Type B pancreatic cell (in vitro differentiated cells): ENCODE results near the gene MASP1. TPM values are rescaled to one million over a fixed set of nuclear protein-coding genes. Genes with fewer than 3 reads are reported as not detected.

Experiments
- DNase-seq: peaks from one replicate; pipeline ENCODE4 v3.0.0; 2021; ENCODE audit warnings: mixed read lengths; ENCODE audit not compliant: unreplicated experiment; ENCODE audit errors: extremely low spot score
- H3K27ac Mint-ChIP-seq: 2 replicates; pipeline ENCODE4 v1.8.0; 2021; ENCODE audit warnings: mild to moderate bottlenecking, mixed read lengths
- H3K27me3 Mint-ChIP-seq: 2 replicates; pipeline ENCODE4 v1.8.0; 2021; ENCODE audit warnings: mixed read lengths
- H3K36me3 Mint-ChIP-seq: 2 replicates; pipeline ENCODE4 v1.8.0; 2021; ENCODE audit warnings: mixed read lengths
- H3K4me1 Mint-ChIP-seq: one replicate; pipeline ENCODE4 v1.8.0; 2021; ENCODE audit warnings: mixed read lengths; ENCODE audit not compliant: unreplicated experiment
- H3K4me3 Mint-ChIP-seq: 2 replicates; pipeline ENCODE4 v1.8.0; 2021; ENCODE audit warnings: mild to moderate bottlenecking, mixed read lengths
- H3K9me3 Mint-ChIP-seq: 2 replicates; pipeline ENCODE4 v1.8.0; 2021; ENCODE audit warnings: mixed read lengths
- CTCF ChIP-seq: fragments of 200-600 bp; sonication (generic); conservative IDR thresholded peaks from 2 replicates; pipeline ENCODE4 v1.5.0; 2021; ENCODE audit warnings: antibody characterized with exemption, mild to moderate bottlenecking
- total RNA-seq: library from RNA; stranded (reverse); gene quantifications from 2 replicates; pipeline ENCODE4 v1.2.1, GENCODE V29; 2021; ENCODE audit warnings: low replicate concordance

MASP1 gene
- total RNA-seq, 1 donor from 2014 or later = 1.6 TPM

- Mint-ChIP-seq H3K4me3 (no peak overlapping the region), H3K4me1 (no peaks in the 10 kb centered on the region), H3K27ac (no peak overlapping the region)
Observed at GRCh38 chr3:187186375-187186774, 105.2 kb downstream of the MASP1 start.

GRCh38 chr3:187185759-187186158, 105.8 kb downstream of the MASP1 start:
- Mint-ChIP-seq H3K4me1 (no peaks in the 10 kb centered on the region), H3K27ac (no peak overlapping the region), H3K36me3 (no peaks in the 10 kb centered on the region), H3K4me3 (no peak overlapping the region), H3K27me3 (peaks cover 18% of the 10 kb centered on the region), H3K9me3 (no peaks in the 10 kb centered on the region)
- no peak for TF ChIP-seq CTCF
- DNase-seq = no peak

More at GRCh38 chr3:187186375-187186774, 105.2 kb downstream of the MASP1 start:
- no peak for TF ChIP-seq CTCF
- no peaks in the 10 kb centered on the region for H3K36me3 Mint-ChIP-seq
- no peaks in the 10 kb centered on the region for H3K9me3 Mint-ChIP-seq
- no peak for DNase-seq
- peaks cover 17% of the 10 kb centered on the region for H3K27me3 Mint-ChIP-seq

Other genes with a start within 250 kb of the MASP1 start
- 8.4 and 14.9 TPM in 2 replicates for gene RPL39L, start 152.2 kb downstream of the MASP1 start, total RNA-seq
- not detected in 2 replicates for gene RTP1, start 94.3 kb downstream of the MASP1 start, total RNA-seq
- 1.4 and 2.8 TPM in 2 replicates for gene RTP4, start 76.6 kb upstream of the MASP1 start, total RNA-seq